H9 (cell line): ENCODE data around the gene CEMIP. TPM values are rescaled to one million over a fixed set of nuclear protein-coding genes. Genes with fewer than 3 reads are reported as not detected.

Source experiments
- DNase-seq: peaks from one replicate; pipeline ENCODE4 v3.0.0-alpha.2; 2017
- H2AFZ ChIP-seq: one replicate; pipeline ENCODE4 v1.6.1; 2013; ENCODE audit warnings: mild to moderate bottlenecking, low read length, control low read depth, moderate library complexity
- H2AK5ac ChIP-seq: 2 replicates; pipeline ENCODE4 v1.6.1; 2013; ENCODE audit warnings: low read length, control low read depth, mixed read lengths; ENCODE audit not compliant: insufficient read length
- H2BK120ac ChIP-seq: one replicate; pipeline ENCODE4 v1.6.1; 2013; ENCODE audit warnings: low read depth, mild to moderate bottlenecking, low read length, control low read depth, inconsistent platforms; ENCODE audit not compliant: poor library complexity, severe bottlenecking
- H2BK12ac ChIP-seq: 2 replicates; pipeline ENCODE4 v1.6.1; 2013; ENCODE audit warnings: low read length, control low read depth, mixed read lengths, low read depth; ENCODE audit not compliant: insufficient read length
- H2BK15ac ChIP-seq: 2 replicates; pipeline ENCODE4 v1.6.1; 2013; ENCODE audit warnings: low read depth, low read length, control low read depth
- H2BK20ac ChIP-seq: one replicate; pipeline ENCODE4 v1.6.1; 2013; ENCODE audit warnings: low read depth, mild to moderate bottlenecking, low read length, control low read depth, inconsistent platforms; ENCODE audit not compliant: poor library complexity, severe bottlenecking
- H2BK5ac ChIP-seq: 2 replicates; pipeline ENCODE4 v1.6.1; 2013; ENCODE audit warnings: low read length, control low read depth, mixed read lengths; ENCODE audit not compliant: insufficient read length
- H3K14ac ChIP-seq: 2 replicates; pipeline ENCODE4 v1.6.1; 2013; ENCODE audit warnings: low read length, control low read depth; ENCODE audit not compliant: insufficient read depth
- H3K18ac ChIP-seq: 2 replicates; pipeline ENCODE4 v1.6.1; 2013; ENCODE audit warnings: low read depth, mild to moderate bottlenecking, mixed read lengths, low read length, control low read depth; ENCODE audit not compliant: insufficient read length
- H3K23ac ChIP-seq: 2 replicates; pipeline ENCODE4 v1.6.1; 2013; ENCODE audit warnings: low read length, control low read depth, mixed read lengths, low read depth; ENCODE audit not compliant: insufficient read length
- H3K23me2 ChIP-seq: 2 replicates; pipeline ENCODE4 v1.6.1; 2013; ENCODE audit warnings: low read depth, mild to moderate bottlenecking, mixed read lengths, low read length, control low read depth; ENCODE audit not compliant: insufficient read length, poor library complexity, severe bottlenecking
- H3K27ac ChIP-seq: 2 replicates; pipeline ENCODE4 v1.5.1; 2013; ENCODE audit warnings: low read length, control low read depth, mixed read lengths, low read depth; ENCODE audit not compliant: insufficient read length
- H3K27me3 ChIP-seq: 2 replicates; pipeline ENCODE4 v1.6.1; 2013; ENCODE audit warnings: low read length, control low read depth, inconsistent platforms; ENCODE audit not compliant: insufficient read depth
- H3K4ac ChIP-seq: 2 replicates; pipeline ENCODE4 v1.6.1; 2013; ENCODE audit warnings: low read depth, mild to moderate bottlenecking, control low read depth, inconsistent platforms, low read length, moderate library complexity
- H3K4me1 ChIP-seq: 2 replicates; pipeline ENCODE4 v1.6.1; 2013; ENCODE audit warnings: low read length, control low read depth, inconsistent platforms; ENCODE audit not compliant: insufficient read depth
- H3K4me2 ChIP-seq: 2 replicates; pipeline ENCODE4 v1.6.1; 2013; ENCODE audit warnings: low read length, control low read depth, mixed read lengths; ENCODE audit not compliant: insufficient read length, insufficient read depth
- H3K56ac ChIP-seq: 2 replicates; pipeline ENCODE4 v1.6.1; 2013; ENCODE audit warnings: low read depth, mild to moderate bottlenecking, mixed read lengths, low read length, control low read depth; ENCODE audit not compliant: insufficient read length
- H3K79me1 ChIP-seq: 2 replicates; pipeline ENCODE4 v1.6.1; 2013; ENCODE audit warnings: low read depth, mild to moderate bottlenecking, moderate library complexity, low read length, control low read depth, inconsistent platforms; ENCODE audit not compliant: insufficient read depth, poor library complexity, severe bottlenecking
- H3K79me2 ChIP-seq: 2 replicates; pipeline ENCODE4 v1.6.1; 2013; ENCODE audit warnings: low read length, control low read depth, inconsistent platforms; ENCODE audit not compliant: insufficient read depth
- H3K9ac ChIP-seq: 2 replicates; pipeline ENCODE4 v1.6.1; 2013; ENCODE audit warnings: low read length, control low read depth, mixed read lengths; ENCODE audit not compliant: insufficient read length; ENCODE audit errors: extremely low read depth
- H3K9me3 ChIP-seq: one replicate; pipeline ENCODE4 v1.6.1; 2013; ENCODE audit warnings: low read depth, low read length, inconsistent platforms; ENCODE audit not compliant: control insufficient read depth
- H3T11ph ChIP-seq: one replicate; pipeline ENCODE4 v1.6.1; 2013; ENCODE audit warnings: mild to moderate bottlenecking, low read length, control low read depth, inconsistent platforms
- H4K20me1 ChIP-seq: one replicate; pipeline ENCODE4 v1.6.1; 2013; ENCODE audit not compliant: control insufficient read depth, insufficient read length, insufficient read depth
- H4K5ac ChIP-seq: 2 replicates; pipeline ENCODE4 v1.6.1; 2013; ENCODE audit warnings: low read depth, mild to moderate bottlenecking, mixed read lengths, low read length, control low read depth; ENCODE audit not compliant: insufficient read length
- H4K8ac ChIP-seq: replicated peaks from 2 replicates; pipeline ENCODE4 v1.6.1; 2013; ENCODE audit warnings: low read length, control low read depth, mixed read lengths, low read depth; ENCODE audit not compliant: insufficient read length
- H4K91ac ChIP-seq: 2 replicates; pipeline ENCODE4 v1.6.1; 2013; ENCODE audit warnings: low read depth, mild to moderate bottlenecking, moderate library complexity, mixed read lengths, low read length, control low read depth; ENCODE audit not compliant: insufficient read length
- H3K27ac Mint-ChIP-seq, 3 experiments: 2 replicates in 2 of 3; 3 replicates in 1 of 3; pipeline ENCODE4 v1.8.0; 2020 to 2021; ENCODE audit warnings: mixed read lengths in 3 of 3, mild to moderate bottlenecking in 1 of 3, moderate library complexity in 1 of 3
- H3K27me3 Mint-ChIP-seq: 2 replicates; pipeline ENCODE4 v1.8.0; 2021; ENCODE audit warnings: low read depth, mild to moderate bottlenecking, moderate library complexity, mixed read lengths
- H3K36me3 Mint-ChIP-seq, 3 experiments: 2 replicates in 2 of 3; 3 replicates in 1 of 3; pipeline ENCODE4 v1.8.0; 2020 to 2021; ENCODE audit warnings: low read depth in 3 of 3, mixed read lengths in 3 of 3; ENCODE audit not compliant: insufficient read depth in 1 of 3
- H3K4me1 Mint-ChIP-seq, 2 experiments: 2 replicates each; pipeline ENCODE4 v1.8.0; 2020; ENCODE audit warnings: mixed read lengths in 2 of 2
- H3K4me3 Mint-ChIP-seq, 2 experiments: 2 replicates in 1 of 2; 3 replicates in 1 of 2; pipeline ENCODE4 v1.8.0; 2020 to 2021; ENCODE audit warnings: mild to moderate bottlenecking in 2 of 2, mixed read lengths in 2 of 2, moderate library complexity in 1 of 2
- H3K9me3 Mint-ChIP-seq, 2 experiments: 2 replicates in 1 of 2; 3 replicates in 1 of 2; pipeline ENCODE4 v1.8.0; 2020; ENCODE audit warnings: mild to moderate bottlenecking in 2 of 2, mixed read lengths in 2 of 2, moderate library complexity in 1 of 2
- WGBS: extraction: QIAGEN DNeasy Blood & Tissue Kit; methylation state at CpG from one replicate; pipeline ENCODE4 v1.1.7; 2013; ENCODE audit warnings: missing lambda C conversion rate, low lambda C conversion rate, mixed read lengths; ENCODE audit not compliant: insufficient read length; ENCODE audit errors: extremely low coverage; 5-methylcytosine and 5-hydroxymethylcytosine counted together
- total RNA-seq: library from RNA; stranded (reverse); gene quantifications from 2 replicates; pipeline ENCODE4 v1.2.1, GENCODE V29; 2021
- TF ChIP-seq, protein P1 (sequence below): fragments of 200-600 bp; sonication (generic); conservative IDR thresholded peaks from 3 replicates; pipeline ENCODE4 v1.8.0; 2021; ENCODE audit warnings: antibody characterized with exemption, mild to moderate bottlenecking

CEMIP gene
- total RNA-seq, 1 experiment from 2014 or later, result 0.09 TPM

DNA sequence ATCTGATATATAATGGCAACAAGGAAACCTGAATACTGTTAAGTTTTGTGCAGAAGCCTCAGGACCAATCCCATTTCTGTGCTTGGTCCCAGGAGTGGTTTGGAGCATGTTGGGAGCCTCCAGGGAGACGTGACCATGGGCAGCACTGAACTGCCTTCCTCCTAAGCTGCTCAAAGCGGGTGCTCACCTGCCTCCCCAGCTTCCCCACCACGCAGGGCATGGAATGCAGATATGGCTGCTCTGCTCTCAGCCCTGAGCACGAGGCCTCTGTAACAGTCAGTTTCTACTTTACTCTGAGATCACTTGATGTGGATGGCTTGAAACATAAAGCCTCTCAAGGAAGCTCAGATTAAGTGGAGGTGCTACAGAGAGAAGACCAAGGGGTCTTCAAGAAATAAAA, 161.2 kb downstream of the CEMIP start:
- H4K5ac ChIP-seq, result no peak overlapping the region
- no peak overlapping the region for H2BK15ac ChIP-seq
- H3K14ac ChIP-seq, result no peak overlapping the region
- H4K20me1 ChIP-seq, result no peaks in the 10 kb centered on the region
- H3K4ac ChIP-seq, result no peak overlapping the region
- H4K91ac ChIP-seq, result no peak overlapping the region
- Mint-ChIP-seq H3K9me3 (no peaks in the 10 kb centered on the region), H3K4me3 (no peak overlapping the region), H3K4me1 (no peaks in the 10 kb centered on the region; a peak in 1 of 4 replicates), H3K27me3 (no peaks in the 10 kb centered on the region), H3K36me3 (peaks cover 1 to 14% (median 11%) of the 10 kb centered on the region in 3 experiments; a peak in 4 of 7 replicates), H3K27ac (no peak overlapping the region)
- H3K9me3 ChIP-seq, result no peaks in the 10 kb centered on the region
- H2AFZ ChIP-seq, result no peak overlapping the region
- H3K27ac ChIP-seq, result no peak overlapping the region
- H3K27me3 ChIP-seq, result no peaks in the 10 kb centered on the region
- no peaks in the 10 kb centered on the region for H3K79me2 ChIP-seq
- no peaks in the 10 kb centered on the region for H3K4me1 ChIP-seq
- H2BK20ac ChIP-seq, result no peak overlapping the region
- no peak overlapping the region for H3T11ph ChIP-seq
- no peak overlapping the region for H2BK5ac ChIP-seq
- no peak overlapping the region for H3K9ac ChIP-seq
- DNase-seq, result no peak
- H3K18ac ChIP-seq, result no peak overlapping the region
- H3K56ac ChIP-seq, result no peak overlapping the region
- no peaks in the 10 kb centered on the region for H3K23me2 ChIP-seq
- TF ChIP-seq, protein P1, sequence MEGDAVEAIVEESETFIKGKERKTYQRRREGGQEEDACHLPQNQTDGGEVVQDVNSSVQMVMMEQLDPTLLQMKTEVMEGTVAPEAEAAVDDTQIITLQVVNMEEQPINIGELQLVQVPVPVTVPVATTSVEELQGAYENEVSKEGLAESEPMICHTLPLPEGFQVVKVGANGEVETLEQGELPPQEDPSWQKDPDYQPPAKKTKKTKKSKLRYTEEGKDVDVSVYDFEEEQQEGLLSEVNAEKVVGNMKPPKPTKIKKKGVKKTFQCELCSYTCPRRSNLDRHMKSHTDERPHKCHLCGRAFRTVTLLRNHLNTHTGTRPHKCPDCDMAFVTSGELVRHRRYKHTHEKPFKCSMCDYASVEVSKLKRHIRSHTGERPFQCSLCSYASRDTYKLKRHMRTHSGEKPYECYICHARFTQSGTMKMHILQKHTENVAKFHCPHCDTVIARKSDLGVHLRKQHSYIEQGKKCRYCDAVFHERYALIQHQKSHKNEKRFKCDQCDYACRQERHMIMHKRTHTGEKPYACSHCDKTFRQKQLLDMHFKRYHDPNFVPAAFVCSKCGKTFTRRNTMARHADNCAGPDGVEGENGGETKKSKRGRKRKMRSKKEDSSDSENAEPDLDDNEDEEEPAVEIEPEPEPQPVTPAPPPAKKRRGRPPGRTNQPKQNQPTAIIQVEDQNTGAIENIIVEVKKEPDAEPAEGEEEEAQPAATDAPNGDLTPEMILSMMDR, result no peak
- H2BK12ac ChIP-seq, result no peak overlapping the region
- WGBS, result no CpG with 5 or more reads among the region's 4 CpGs
- no peak overlapping the region for H2BK120ac ChIP-seq
- H4K8ac ChIP-seq, result no peak overlapping the region
- H3K23ac ChIP-seq, result no peak overlapping the region
- H3K79me1 ChIP-seq, result no peaks in the 10 kb centered on the region
- H3K4me2 ChIP-seq, result no peak overlapping the region
- no peak overlapping the region for H2AK5ac ChIP-seq
